Uterus (tissue), 4 donors: ENCODE measurements around the gene CNOT3. TPM values are rescaled to one million over a fixed set of nuclear protein-coding genes. Genes with fewer than 3 reads are reported as not detected.

Source experiments
- DNase-seq, 2 donors: peaks; one replicate each; pipeline ENCODE4 v3.0.0-alpha.2; 2019 to 2020
- H3K27ac ChIP-seq, 2 donors: fragments of 200-600 bp; sonication (generic); 1 replicate in 1 of 2; 2 replicates in 1 of 2; pipeline ENCODE4 v1.5.1; 2016 to 2018
- H3K27me3 ChIP-seq, 2 donors: fragments of 200-600 bp; sonication (generic); one replicate each; pipeline ENCODE4 v1.5.1; 2018 to 2019; ENCODE audit warnings: control low read depth in 1 of 2
- H3K36me3 ChIP-seq, 2 donors: fragments of 200-600 bp; sonication (generic); one replicate each; pipeline ENCODE4 v1.5.1; 2019; ENCODE audit warnings: control low read depth in 1 of 2
- H3K4me1 ChIP-seq, 2 donors: fragments of 200-600 bp; sonication (generic); one replicate each; pipeline ENCODE4 v1.5.1; 2018 to 2019; ENCODE audit warnings: control low read depth in 1 of 2
- H3K4me3 ChIP-seq, 2 donors: fragments of 200-600 bp; sonication (generic); 1 replicate in 1 of 2; 2 replicates in 1 of 2; pipeline ENCODE4 v1.5.1; 2018 to 2019; ENCODE audit warnings: mild to moderate bottlenecking in 1 of 2
- H3K9me3 ChIP-seq, 2 donors: fragments of 200-600 bp; sonication (generic); one replicate each; pipeline ENCODE4 v1.5.1; 2019; ENCODE audit warnings: control low read depth in 1 of 2
- POLR2A ChIP-seq, 2 donors: fragments of 450-650 bp; IDR thresholded peaks; one replicate each; pipeline ENCODE4 v1.6.1; 2016; ENCODE audit warnings: antibody characterized with exemption in 2 of 2, mild to moderate bottlenecking in 1 of 2, moderate library complexity in 1 of 2
- intact Hi-C: fragments of 100-400 bp; cut with DNase I; formaldehyde crosslinking; loops from one replicate; pipeline ENCODE4 v1.15.1; 2023; ENCODE audit warnings: low total_unique reads
- total RNA-seq, 4 donors: library from RNA; depleted of rRNA in 3 of 4; stranded (reverse); fragments of >200 nt in 3 of 4; gene quantifications; one replicate each; pipeline versions ENCODE4 v1.1.0 to v1.2.4, GENCODE V29; 2014 to 2023
- TF ChIP-seq, protein P1 (sequence below), 4 experiments: fragments of 200-600 bp in 2 of 4; fragments of 450-650 bp in 2 of 4; sonication (generic) in 2 of 4; IDR thresholded peaks; one replicate each; pipeline ENCODE4 v1.5.1; 2016 to 2019; ENCODE audit warnings: antibody characterized with exemption in 4 of 4, mild to moderate bottlenecking in 2 of 4, moderate library complexity in 1 of 4
- donor health status: DM: yes; HTN: yes; CAD: no.

Gene CNOT3
- total RNA-seq, 4 donors from 2014 or later, result 0.88 to 41.6 (median 9.9) TPM

DNA sequence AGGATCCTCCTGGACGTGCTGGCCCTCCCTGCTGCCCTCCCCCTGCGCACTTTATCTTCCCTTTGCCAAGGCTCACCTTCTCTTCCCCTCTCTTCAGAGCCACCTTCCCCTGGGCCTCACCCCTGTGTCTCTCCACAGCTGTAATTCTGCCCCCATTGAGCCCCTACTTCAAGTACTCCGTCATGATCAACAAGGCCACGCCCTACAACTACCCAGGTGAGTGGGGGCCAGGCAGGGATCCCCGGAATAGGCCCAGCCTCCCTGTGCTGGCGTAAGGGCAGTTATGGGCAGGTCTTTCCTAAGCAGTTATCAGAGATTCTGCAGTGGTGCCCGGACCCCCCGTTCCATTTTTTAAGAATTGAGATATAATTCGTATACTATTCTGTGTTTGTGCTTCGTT is 31.8 kb upstream of the CNOT3 start:
- no peaks in the 10 kb centered on the region for H3K36me3 ChIP-seq
- TF ChIP-seq, protein P1, sequence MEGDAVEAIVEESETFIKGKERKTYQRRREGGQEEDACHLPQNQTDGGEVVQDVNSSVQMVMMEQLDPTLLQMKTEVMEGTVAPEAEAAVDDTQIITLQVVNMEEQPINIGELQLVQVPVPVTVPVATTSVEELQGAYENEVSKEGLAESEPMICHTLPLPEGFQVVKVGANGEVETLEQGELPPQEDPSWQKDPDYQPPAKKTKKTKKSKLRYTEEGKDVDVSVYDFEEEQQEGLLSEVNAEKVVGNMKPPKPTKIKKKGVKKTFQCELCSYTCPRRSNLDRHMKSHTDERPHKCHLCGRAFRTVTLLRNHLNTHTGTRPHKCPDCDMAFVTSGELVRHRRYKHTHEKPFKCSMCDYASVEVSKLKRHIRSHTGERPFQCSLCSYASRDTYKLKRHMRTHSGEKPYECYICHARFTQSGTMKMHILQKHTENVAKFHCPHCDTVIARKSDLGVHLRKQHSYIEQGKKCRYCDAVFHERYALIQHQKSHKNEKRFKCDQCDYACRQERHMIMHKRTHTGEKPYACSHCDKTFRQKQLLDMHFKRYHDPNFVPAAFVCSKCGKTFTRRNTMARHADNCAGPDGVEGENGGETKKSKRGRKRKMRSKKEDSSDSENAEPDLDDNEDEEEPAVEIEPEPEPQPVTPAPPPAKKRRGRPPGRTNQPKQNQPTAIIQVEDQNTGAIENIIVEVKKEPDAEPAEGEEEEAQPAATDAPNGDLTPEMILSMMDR (IDR thresholded peaks at IDR 0.05), result no peak
- no peak for TF ChIP-seq POLR2A (IDR thresholded peaks at IDR 0.05)
- H3K27ac ChIP-seq, result no peak overlapping the region
- no peak overlapping the region for H3K4me3 ChIP-seq
- no peak for DNase-seq
- no peaks in the 10 kb centered on the region for H3K27me3 ChIP-seq
- intact Hi-C loops, result no loop called here
- H3K9me3 ChIP-seq, result no peaks in the 10 kb centered on the region
- peaks cover 0 to 7% of the 10 kb centered on the region in 2 donors for H3K4me1 ChIP-seq

DNA sequence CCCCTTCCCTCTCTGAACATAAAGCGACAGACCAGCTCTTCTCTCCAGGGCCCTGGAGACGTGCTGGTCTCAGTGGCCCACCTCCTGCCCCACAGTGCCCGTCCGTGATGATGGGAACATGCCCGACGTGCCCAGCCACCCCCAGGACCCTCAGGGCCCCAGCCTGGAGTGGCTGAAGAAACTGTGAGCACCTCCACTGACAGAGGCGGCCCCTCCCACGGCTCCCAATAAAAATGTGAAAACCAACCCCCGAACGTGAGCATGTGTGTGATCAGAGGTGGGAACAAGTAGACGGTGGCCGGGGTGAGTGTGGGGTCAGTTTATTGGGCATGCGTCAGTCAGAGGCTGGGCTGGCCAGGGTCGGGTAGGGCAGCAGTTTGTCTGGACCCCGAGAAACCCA is 30.8 kb upstream of the CNOT3 start:
- H3K27me3 ChIP-seq, result no peaks in the 10 kb centered on the region
- H3K9me3 ChIP-seq, result no peaks in the 10 kb centered on the region
- H3K4me1 ChIP-seq, result peaks cover 0 to 7% of the 10 kb centered on the region in 2 donors
- H3K27ac ChIP-seq, result no peak overlapping the region
- TF ChIP-seq, protein P1 (IDR thresholded peaks at IDR 0.05), result no peak
- TF ChIP-seq POLR2A (IDR thresholded peaks at IDR 0.05), result no peak
- intact Hi-C loops, result no loop called here
- no peak overlapping the region for H3K4me3 ChIP-seq
- DNase-seq, result no peak
- H3K36me3 ChIP-seq, result no peaks in the 10 kb centered on the region

DNA sequence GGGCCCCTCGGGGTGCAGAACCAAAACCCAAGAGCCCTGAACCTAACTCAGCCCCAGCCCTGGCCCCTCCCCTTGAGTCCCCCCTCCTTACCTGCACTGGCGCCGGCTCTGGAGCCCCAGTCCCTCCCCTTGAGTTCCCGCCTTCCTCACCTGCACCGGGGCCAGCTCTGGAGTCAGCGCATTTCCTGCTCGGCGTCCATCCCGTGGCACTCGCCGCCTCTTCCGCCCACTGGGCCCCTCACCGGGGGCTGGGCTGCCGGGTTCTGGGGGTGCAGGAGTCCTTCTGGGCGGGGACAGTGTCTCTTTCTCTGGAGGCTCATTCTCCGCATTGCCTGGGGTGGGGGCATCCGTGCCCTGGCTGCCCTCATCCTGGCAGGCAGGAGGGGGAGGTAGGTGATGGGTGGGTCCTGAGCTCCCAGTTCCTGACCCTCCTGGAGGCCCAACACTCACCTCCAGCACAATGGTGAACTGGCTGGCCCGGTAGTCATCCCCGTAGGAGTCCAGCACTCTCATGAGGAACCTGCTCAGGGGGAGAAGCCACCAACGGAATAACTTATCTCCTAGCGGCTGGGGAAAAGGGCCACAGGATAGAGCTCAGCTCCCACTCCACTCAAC is 29.6 kb upstream of the CNOT3 start:
- H3K4me3 ChIP-seq, result no peak overlapping the region
- DNase-seq, result no peak
- H3K9me3 ChIP-seq, result no peaks in the 10 kb centered on the region
- no peaks in the 10 kb centered on the region for H3K27me3 ChIP-seq
- no peak for TF ChIP-seq POLR2A (IDR thresholded peaks at IDR 0.05)
- TF ChIP-seq, protein P1 (IDR thresholded peaks at IDR 0.05), result no peak
- peaks cover 0 to 7% of the 10 kb centered on the region in 2 donors for H3K4me1 ChIP-seq
- intact Hi-C loops, result no loop called here
- no peak overlapping the region for H3K27ac ChIP-seq
- no peaks in the 10 kb centered on the region for H3K36me3 ChIP-seq

DNA sequence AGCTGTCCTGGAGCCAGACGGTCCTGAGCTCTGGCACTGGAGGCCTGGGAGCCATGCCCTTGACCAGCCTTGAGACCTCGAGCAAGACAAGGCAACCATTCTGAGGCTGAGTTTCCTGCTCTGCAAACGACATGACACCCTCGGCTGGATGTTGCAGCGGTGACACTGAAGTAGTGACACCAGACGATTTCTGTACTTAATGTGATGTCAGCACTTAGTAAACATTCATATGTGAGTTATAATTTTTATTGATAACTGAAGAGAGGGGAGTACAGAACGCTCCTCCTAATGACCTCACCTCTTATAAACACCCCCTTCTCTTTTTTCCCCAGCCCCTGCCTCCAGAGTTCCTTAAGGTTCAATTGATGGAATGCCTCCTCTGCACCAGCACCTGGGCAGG is 29.1 kb upstream of the CNOT3 start:
- Histone ChIP-seq H3K27ac (no peak overlapping the region), H3K4me3 (no peak overlapping the region), H3K36me3 (no peaks in the 10 kb centered on the region), H3K27me3 (no peaks in the 10 kb centered on the region), H3K4me1 (peaks cover 0 to 2% of the 10 kb centered on the region in 2 donors), H3K9me3 (no peaks in the 10 kb centered on the region)
- TF ChIP-seq POLR2A (IDR thresholded peaks at IDR 0.05), result no peak
- TF ChIP-seq, protein P1 (IDR thresholded peaks at IDR 0.05), result no peak
- intact Hi-C loops, result no loop called here
- DNase-seq, result no peak

DNA sequence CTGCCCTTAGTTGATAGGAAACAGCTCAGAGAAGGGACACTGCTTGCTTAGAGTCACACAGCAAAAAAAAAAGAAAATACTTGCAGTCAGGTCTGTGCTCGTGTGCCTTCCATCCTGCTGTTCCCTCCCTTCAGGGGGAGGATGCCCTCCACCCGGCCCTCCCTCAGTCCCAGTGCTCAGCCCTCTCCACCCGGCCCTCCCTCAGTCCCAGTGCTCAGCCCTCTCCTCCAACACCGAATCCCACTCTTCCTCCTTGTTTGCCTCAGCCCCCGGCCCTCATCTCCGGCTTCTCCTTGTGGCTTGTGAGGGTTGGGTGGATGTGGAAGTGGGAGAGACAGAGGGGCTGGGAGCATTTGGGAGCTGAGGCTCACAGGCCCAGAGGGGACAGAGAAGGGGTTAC is 27.9 kb upstream of the CNOT3 start:
- no peaks in the 10 kb centered on the region for H3K9me3 ChIP-seq
- no peak overlapping the region for H3K4me3 ChIP-seq
- no peak for DNase-seq
- H3K36me3 ChIP-seq, result no peaks in the 10 kb centered on the region
- TF ChIP-seq, protein P1 (IDR thresholded peaks at IDR 0.05), result no peak
- no peak for TF ChIP-seq POLR2A (IDR thresholded peaks at IDR 0.05)
- H3K27ac ChIP-seq, result no peak overlapping the region
- peaks cover 0 to 6% of the 10 kb centered on the region in 2 donors for H3K4me1 ChIP-seq
- no peaks in the 10 kb centered on the region for H3K27me3 ChIP-seq
- intact Hi-C loops, result no loop called here
